Esophagus muscularis mucosa (tissue), 4 donors: ENCODE measurements around the gene RNASET2. TPM values are rescaled to one million over a fixed set of nuclear protein-coding genes. Genes with fewer than 3 reads are reported as not detected.
"Not testable (repeated sequence)": the region's sequence is repeated elsewhere in the genome, so short reads cannot be mapped to it uniquely, and the experiment has no call there.

Source experiments
- DNase-seq: peaks from one replicate; pipeline ENCODE4 v3.0.0-alpha.2; 2017; ENCODE audit errors: extremely low spot score
- H3K27ac ChIP-seq, 4 donors: fragments of 200-600 bp; sonication (generic); replicated peaks in 1 of 4; 1 replicate in 3 of 4; 2 replicates in 1 of 4; pipeline ENCODE4 v1.5.1; 2016 to 2019; ENCODE audit warnings: mild to moderate bottlenecking in 1 of 4
- H3K27me3 ChIP-seq, 4 donors: fragments of 200-600 bp; sonication (generic); one replicate each; pipeline versions ENCODE4 v1.5.1 to v1.6.0; 2016 to 2019
- H3K36me3 ChIP-seq, 4 donors: fragments of 200-600 bp; sonication (generic); one replicate each; pipeline ENCODE4 v1.5.1; 2016 to 2019
- H3K4me1 ChIP-seq, 4 donors: fragments of 200-600 bp; sonication (generic); one replicate each; pipeline ENCODE4 v1.5.1; 2016 to 2019
- H3K4me3 ChIP-seq, 4 donors: fragments of 200-600 bp; sonication (generic); 1 replicate in 2 of 4; 2 replicates in 2 of 4; pipeline ENCODE4 v1.5.1; 2016 to 2019; ENCODE audit warnings: mild to moderate bottlenecking in 4 of 4, moderate library complexity in 1 of 4
- H3K9me3 ChIP-seq, 4 donors: fragments of 200-600 bp; sonication (generic); 1 replicate in 3 of 4; 2 replicates in 1 of 4; pipeline ENCODE4 v1.5.1; 2016 to 2019
- CTCF ChIP-seq, 3 experiments: fragments of 200-600 bp in 2 of 3; fragments of 450-650 bp in 1 of 3; sonication (generic) in 2 of 3; IDR thresholded peaks; one replicate each; pipeline ENCODE4 v1.5.1; 2017 to 2019; ENCODE audit warnings: antibody characterized with exemption in 3 of 3, mild to moderate bottlenecking in 2 of 3, moderate library complexity in 1 of 3
- EP300 ChIP-seq: sonication (generic); formaldehyde crosslinking; IDR thresholded peaks from one replicate; pipeline ENCODE4 v1.6.1; 2017; ENCODE audit warnings: antibody characterized with exemption
- POLR2A ChIP-seq: fragments of 450-650 bp; IDR thresholded peaks from one replicate; pipeline ENCODE4 v1.6.1; 2017; ENCODE audit warnings: antibody characterized with exemption, moderate library complexity, mild to moderate bottlenecking, low read depth
- POLR2AphosphoS5 ChIP-seq, 2 donors: sonication (generic); formaldehyde crosslinking; IDR thresholded peaks; one replicate each; pipeline ENCODE4 v1.6.1; 2017; ENCODE audit warnings: antibody characterized with exemption in 2 of 2
- WGBS: methylation state at CpG from one replicate; pipeline ENCODE4 v1.1.5; 2018; 5-methylcytosine and 5-hydroxymethylcytosine counted together
- intact Hi-C: fragments of 100-400 bp; cut with DNase I; formaldehyde crosslinking; loops from one replicate; pipeline ENCODE4 v1.15.1; 2023
- total RNA-seq, 4 donors: library from RNA; depleted of rRNA; stranded (reverse); fragments of >200 nt; gene quantifications; one replicate each; pipeline versions ENCODE4 v1.1.0 to v1.2.1, GENCODE V29; 2016

The RNASET2 gene
- total RNA-seq, 4 donors from 2014 or later: 24.1 to 54.5 (median 30.4) TPM

DNA sequence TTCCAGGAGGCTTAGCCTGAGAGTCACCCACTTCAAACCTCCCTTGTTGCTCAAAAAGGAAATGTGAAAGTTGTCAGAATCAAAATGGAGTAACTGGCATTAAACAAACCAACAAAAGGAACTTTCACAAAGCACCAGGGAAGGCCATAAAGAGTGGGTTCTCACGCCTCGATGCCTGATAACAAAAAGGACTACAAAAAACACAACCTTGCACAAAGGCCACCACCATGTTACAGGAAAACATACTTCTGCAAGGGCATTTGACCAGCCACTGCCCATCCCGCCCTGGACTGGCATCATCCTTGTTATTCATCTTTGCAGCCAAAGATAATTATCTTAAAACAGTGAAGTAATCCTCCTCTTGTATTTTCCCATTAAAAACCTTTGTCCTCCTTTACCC lies 34.8 kb downstream of the RNASET2 start:
- Histone ChIP-seq H3K36me3 (no peaks in the 10 kb centered on the region), H3K27ac (no peak overlapping the region), H3K4me1 (no peaks in the 10 kb centered on the region), H3K9me3 (peaks cover 0 to 5% (median under 1%) of the 10 kb centered on the region in 4 donors), H3K4me3 (no peak overlapping the region), H3K27me3 (no peaks in the 10 kb centered on the region)
- WGBS: 94% methylated on average over 3 of the region's 3 CpGs
- DNase-seq: no peak
- intact Hi-C loops: no loop called here
- no peak for TF ChIP-seq POLR2A

DNA sequence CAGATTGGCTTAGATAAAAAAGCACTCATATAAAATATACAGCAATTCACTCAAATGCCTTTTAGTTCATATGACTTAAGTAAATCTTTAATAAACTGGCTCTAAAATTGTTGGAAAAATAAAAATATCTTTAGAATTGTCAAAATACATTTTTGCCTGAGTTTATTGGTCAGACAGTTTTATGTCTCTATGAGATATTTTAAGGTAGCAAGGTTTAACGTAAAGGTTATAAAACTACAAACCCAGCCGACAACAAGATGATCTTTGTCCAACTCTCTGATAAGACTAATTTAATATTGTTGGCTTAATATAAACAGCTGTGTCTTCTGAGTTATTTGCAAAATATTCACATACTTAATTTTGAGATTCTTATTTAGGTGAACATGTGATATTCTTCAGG lies 39.5 kb downstream of the RNASET2 start:
- 100% methylated on average over 2 of the region's 2 CpGs for WGBS
- H3K9me3 ChIP-seq: peaks cover 0 to 7% (median 3%) of the 10 kb centered on the region in 4 donors
- no peaks in the 10 kb centered on the region for H3K27me3 ChIP-seq
- H3K4me1 ChIP-seq: no peaks in the 10 kb centered on the region
- intact Hi-C loops: no loop called here
- H3K36me3 ChIP-seq: no peaks in the 10 kb centered on the region
- no peak overlapping the region for H3K4me3 ChIP-seq
- no peak overlapping the region for H3K27ac ChIP-seq
- TF ChIP-seq POLR2AphosphoS5 (IDR thresholded peaks at IDR 0.05) (no peak), EP300 (no peak), CTCF (IDR thresholded peaks at IDR 0.05) (no peak), POLR2A (no peak)
- DNase-seq: no peak

DNA sequence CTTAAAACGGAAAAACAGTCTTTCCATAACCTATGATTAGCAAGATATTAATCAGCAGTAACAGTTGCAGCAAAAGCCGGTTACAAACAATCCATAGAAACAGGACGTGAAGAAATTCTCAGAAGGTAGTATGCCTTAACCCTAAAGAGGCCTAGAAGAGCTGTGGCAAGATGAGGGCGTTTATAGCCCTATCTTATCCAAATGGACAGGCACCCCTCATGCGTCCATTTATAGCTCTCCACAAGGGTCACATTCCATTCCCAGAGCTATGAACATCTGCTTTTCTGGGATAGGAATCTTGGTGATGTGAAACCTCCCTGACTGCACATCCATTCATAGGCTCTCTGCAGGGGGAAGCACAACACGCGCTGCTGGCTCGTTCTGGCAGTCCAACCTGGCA lies 40.9 kb downstream of the RNASET2 start:
- H3K4me3 ChIP-seq, H3K27ac ChIP-seq, DNase-seq, H3K9me3 ChIP-seq, intact Hi-C loops, H3K27me3 ChIP-seq, H3K36me3 ChIP-seq, H3K4me1 ChIP-seq: not testable (repeated sequence)
- WGBS: 80% methylated on average over 8 of the region's 8 CpGs

GRCh38 chr6:166914952-166915351 lies 41.4 kb downstream of the RNASET2 start:
- H3K4me3 ChIP-seq, DNase-seq, intact Hi-C loops, H3K4me1 ChIP-seq, H3K36me3 ChIP-seq, H3K9me3 ChIP-seq, H3K27ac ChIP-seq, H3K27me3 ChIP-seq: not testable (repeated sequence)
- 86% methylated on average over 3 of the region's 3 CpGs for WGBS

DNA sequence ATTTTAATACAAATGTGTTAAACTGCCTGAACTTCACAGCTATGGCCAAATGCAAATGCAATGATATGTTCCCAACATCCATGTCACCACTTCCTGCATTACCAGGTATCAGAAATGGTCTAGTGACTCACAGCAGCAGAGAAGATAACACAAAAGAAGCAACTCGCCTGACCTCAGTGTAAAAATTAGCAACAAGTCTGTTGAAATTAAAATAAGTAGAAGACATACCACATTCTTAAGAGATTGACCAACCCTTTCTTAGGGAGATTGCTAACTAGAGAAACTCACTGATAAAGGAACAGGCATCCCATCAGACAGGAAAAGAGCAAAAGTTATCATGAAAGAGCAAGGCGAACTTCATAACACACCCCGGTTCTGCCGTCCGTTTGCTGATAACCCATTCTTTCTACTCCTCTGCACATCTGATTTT lies 45.1 kb downstream of the RNASET2 start:
- TF ChIP-seq POLR2A (no peak), CTCF (IDR thresholded peaks at IDR 0.05) (no peak), EP300 (no peak), POLR2AphosphoS5 (IDR thresholded peaks at IDR 0.05) (no peak)
- WGBS: 93% methylated on average over 5 of the region's 5 CpGs
- intact Hi-C loops: no loop called here
- no peak overlapping the region for H3K4me3 ChIP-seq
- no peaks in the 10 kb centered on the region for H3K27me3 ChIP-seq
- no peaks in the 10 kb centered on the region for H3K4me1 ChIP-seq
- H3K27ac ChIP-seq: no peak overlapping the region
- H3K36me3 ChIP-seq: no peaks in the 10 kb centered on the region
- no peak for DNase-seq
- H3K9me3 ChIP-seq: peaks cover 0 to 3% (median 0%) of the 10 kb centered on the region in 4 donors

GRCh38 chr6:166910601-166911000 lies 45.7 kb downstream of the RNASET2 start:
- Histone ChIP-seq H3K27ac (no peak overlapping the region), H3K4me1 (no peaks in the 10 kb centered on the region), H3K27me3 (no peaks in the 10 kb centered on the region), H3K4me3 (no peak overlapping the region), H3K9me3 (no peaks in the 10 kb centered on the region), H3K36me3 (no peaks in the 10 kb centered on the region)
- 92% methylated on average over 7 of the region's 7 CpGs for WGBS
- intact Hi-C loops: no loop called here
- DNase-seq: no peak
- TF ChIP-seq EP300: no peak
- no peak for TF ChIP-seq POLR2A
- no peak for TF ChIP-seq CTCF (IDR thresholded peaks at IDR 0.05)
- no peak for TF ChIP-seq POLR2AphosphoS5 (IDR thresholded peaks at IDR 0.05)
